Measurements from ENCODE around the gene NENF. TPM values are rescaled to one million over a fixed set of nuclear protein-coding genes. Genes with fewer than 3 reads are reported as not detected.

Gene NENF
- polyA plus RNA-seq, 1 experiment, result 73.4 TPM

- CTCF ChIA-PET, result interaction anchor here (1.9 to 3.2 kb wide), 2 partner anchors 19 to 367 kb away, joined by 6 to 15 read pairs; no protein-coding TSS in a partner anchor
- H3K27me3 ChIP-seq (ENCODE audit: control insufficient read depth, insufficient read depth, low read length), result no peaks in the 10 kb centered on the region
- H3K9me3 ChIP-seq (ENCODE audit: control insufficient read depth, insufficient read depth, low read length), result no peaks in the 10 kb centered on the region
- no peak overlapping the region for H3K4me3 ChIP-seq (ENCODE audit: low read depth, low read length)
- POLR2A ChIA-PET, result no interaction called here
- no peak for TF ChIP-seq CTCF (IDR thresholded peaks at IDR 0.05; ENCODE audit: low read depth, low read length)
- no peak for DNase-seq (ENCODE audit: low read depth, low spot score)
- no peak overlapping the region for H3K27ac ChIP-seq (ENCODE audit: low read depth, low read length)
These were observed 4.6 kb downstream of the NENF start for GRCh38 chr1:212437179-212437798.

- CTCF ChIA-PET, result interaction anchor here (0.7 to 3.8 kb wide), 2 partner anchors 17 to 740 kb away, joined by 8 to 31 read pairs; no protein-coding TSS in a partner anchor
- TF ChIP-seq CTCF (IDR thresholded peaks at IDR 0.05; ENCODE audit: low read depth, low read length), result no peak
- Histone ChIP-seq H3K4me3 (ENCODE audit: low read depth, low read length) (no peak overlapping the region), H3K27me3 (ENCODE audit: control insufficient read depth, insufficient read depth, low read length) (no peaks in the 10 kb centered on the region), H3K9me3 (ENCODE audit: control insufficient read depth, insufficient read depth, low read length) (no peaks in the 10 kb centered on the region), H3K27ac (ENCODE audit: low read depth, low read length) (no peak overlapping the region)
- POLR2A ChIA-PET, result no interaction called here
- DNase-seq (ENCODE audit: low read depth, low spot score), result no peak
These were observed 6.1 kb downstream of the NENF start for GRCh38 chr1:212438831-212439237.

- H3K27me3 ChIP-seq (ENCODE audit: control insufficient read depth, insufficient read depth, low read length), result no peaks in the 10 kb centered on the region
- DNase-seq (ENCODE audit: low read depth, low spot score), result no peak
- CTCF ChIA-PET, result interaction anchor here (0.7 to 3.8 kb wide), 5 partner anchors 13 to 742 kb away, joined by 3 to 31 read pairs (median 3); partner anchors contain the start of genes DTL and INTS7
- TF ChIP-seq CTCF (IDR thresholded peaks at IDR 0.05; ENCODE audit: low read depth, low read length), result no peak
- no peaks in the 10 kb centered on the region for H3K9me3 ChIP-seq (ENCODE audit: control insufficient read depth, insufficient read depth, low read length)
- H3K27ac ChIP-seq (ENCODE audit: low read depth, low read length), result no peak overlapping the region
- POLR2A ChIA-PET, result no interaction called here
- no peak overlapping the region for H3K4me3 ChIP-seq (ENCODE audit: low read depth, low read length)
These were observed 7.7 kb downstream of the NENF start for GRCh38 chr1:212440419-212440818.

GRCh38 chr1:212442408-212442807 lies 9.7 kb downstream of the NENF start:
- POLR2A ChIA-PET, result no interaction called here
- Histone ChIP-seq H3K27ac (ENCODE audit: low read depth, low read length) (no peak overlapping the region), H3K9me3 (ENCODE audit: control insufficient read depth, insufficient read depth, low read length) (no peaks in the 10 kb centered on the region), H3K27me3 (ENCODE audit: control insufficient read depth, insufficient read depth, low read length) (no peaks in the 10 kb centered on the region), H3K4me3 (ENCODE audit: low read depth, low read length) (no peak overlapping the region)
- DNase-seq (ENCODE audit: low read depth, low spot score), result no peak
- CTCF ChIA-PET, result interaction anchor here (2.8 to 3.8 kb wide), 2 partner anchors 13 kb away, joined by 15 to 31 read pairs; no protein-coding TSS in a partner anchor
- no peak for TF ChIP-seq CTCF (IDR thresholded peaks at IDR 0.05; ENCODE audit: low read depth, low read length)

GRCh38 chr1:212446333-212446732 lies 13.6 kb downstream of the NENF start:
- H3K27ac ChIP-seq (ENCODE audit: low read depth, low read length), result no peak overlapping the region
- no peaks in the 10 kb centered on the region for H3K9me3 ChIP-seq (ENCODE audit: control insufficient read depth, insufficient read depth, low read length)
- no peak for TF ChIP-seq CTCF (IDR thresholded peaks at IDR 0.05; ENCODE audit: low read depth, low read length)
- no peak overlapping the region for H3K4me3 ChIP-seq (ENCODE audit: low read depth, low read length)
- ChIA-PET POLR2A (no interaction called here), CTCF (no interaction called here)
- DNase-seq (ENCODE audit: low read depth, low spot score), result no peak
- H3K27me3 ChIP-seq (ENCODE audit: control insufficient read depth, insufficient read depth, low read length), result no peaks in the 10 kb centered on the region

Data from AG04450 (cell line).